Measurements from ENCODE around the gene DUSP28. TPM values are rescaled to one million over a fixed set of nuclear protein-coding genes. Genes with fewer than 3 reads are reported as not detected.

DUSP28 gene
- total RNA-seq, 1 donor from 2014 or later: 54.0 TPM

DNA sequence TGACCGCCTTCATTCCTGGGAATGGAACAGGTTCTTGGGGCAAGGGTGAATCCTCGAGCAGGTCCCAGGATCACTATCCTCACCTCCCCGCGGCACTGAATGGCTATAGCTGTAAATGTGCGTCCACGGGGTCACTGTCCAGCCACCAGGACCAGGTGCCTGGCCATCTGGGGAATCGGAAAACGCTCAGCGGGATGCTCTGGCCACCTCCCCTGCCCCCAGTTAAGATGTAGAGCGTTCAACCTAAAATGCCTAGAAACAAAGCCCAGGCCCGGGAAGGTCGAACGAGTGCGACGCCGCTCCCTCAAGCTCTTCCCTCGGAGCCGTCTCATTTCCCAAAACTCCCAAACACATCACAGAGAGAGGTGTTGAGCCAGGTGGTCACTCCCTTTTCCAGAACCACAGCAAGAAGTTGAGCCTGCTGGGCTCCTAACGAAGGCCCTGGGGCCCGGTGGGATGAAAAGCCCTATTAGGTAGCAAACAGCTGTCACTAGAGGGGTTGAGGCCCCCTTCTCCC, 25.6 kb downstream of the DUSP28 start:
- DNase-seq (ENCODE audit: low read depth): no peak

DNA sequence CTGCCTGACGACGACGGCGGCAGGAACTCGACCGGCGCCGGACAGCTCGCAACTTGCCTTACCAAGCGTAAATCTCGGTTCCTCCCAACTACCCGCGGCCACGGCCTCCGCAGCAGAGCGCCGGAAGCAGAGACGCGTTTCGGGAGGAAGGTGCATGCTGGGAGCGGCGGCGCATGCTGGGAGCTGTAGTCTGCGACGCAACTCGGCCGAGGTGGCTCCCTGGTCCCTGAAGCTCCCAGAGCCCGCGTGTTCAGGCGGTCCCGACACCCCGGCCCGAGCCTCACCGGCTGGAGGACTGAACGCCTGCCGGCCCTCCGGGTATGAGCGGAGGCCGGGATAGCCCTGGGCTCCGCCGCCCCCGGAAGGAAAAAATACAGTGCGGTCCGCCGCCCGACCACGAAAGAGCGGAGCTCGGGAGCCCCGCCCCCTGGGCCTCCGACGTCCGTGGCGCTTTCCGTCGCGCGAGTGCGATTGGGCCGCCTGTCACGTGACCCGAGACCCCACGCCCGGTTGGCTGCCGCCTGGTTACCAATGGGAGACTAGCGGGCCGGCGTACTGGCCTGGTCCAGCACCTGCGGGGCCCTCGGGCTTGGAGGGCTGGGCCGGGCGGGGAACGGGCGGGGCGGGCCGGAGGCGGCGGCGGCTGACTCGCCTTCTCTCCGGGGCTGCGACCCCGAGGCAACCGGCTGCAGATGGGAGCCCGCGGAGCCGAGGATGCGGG, 26.2 kb downstream of the DUSP28 start, which contains the start of gene CAPN10:
CAPN10 (plus strand) TSS at position 537 of the 721 bp plus-strand sequence; CDS start at position 715, 178 bp downstream.
- peak; percentile 97 for DNase-seq (ENCODE audit: low read depth)

DNA sequence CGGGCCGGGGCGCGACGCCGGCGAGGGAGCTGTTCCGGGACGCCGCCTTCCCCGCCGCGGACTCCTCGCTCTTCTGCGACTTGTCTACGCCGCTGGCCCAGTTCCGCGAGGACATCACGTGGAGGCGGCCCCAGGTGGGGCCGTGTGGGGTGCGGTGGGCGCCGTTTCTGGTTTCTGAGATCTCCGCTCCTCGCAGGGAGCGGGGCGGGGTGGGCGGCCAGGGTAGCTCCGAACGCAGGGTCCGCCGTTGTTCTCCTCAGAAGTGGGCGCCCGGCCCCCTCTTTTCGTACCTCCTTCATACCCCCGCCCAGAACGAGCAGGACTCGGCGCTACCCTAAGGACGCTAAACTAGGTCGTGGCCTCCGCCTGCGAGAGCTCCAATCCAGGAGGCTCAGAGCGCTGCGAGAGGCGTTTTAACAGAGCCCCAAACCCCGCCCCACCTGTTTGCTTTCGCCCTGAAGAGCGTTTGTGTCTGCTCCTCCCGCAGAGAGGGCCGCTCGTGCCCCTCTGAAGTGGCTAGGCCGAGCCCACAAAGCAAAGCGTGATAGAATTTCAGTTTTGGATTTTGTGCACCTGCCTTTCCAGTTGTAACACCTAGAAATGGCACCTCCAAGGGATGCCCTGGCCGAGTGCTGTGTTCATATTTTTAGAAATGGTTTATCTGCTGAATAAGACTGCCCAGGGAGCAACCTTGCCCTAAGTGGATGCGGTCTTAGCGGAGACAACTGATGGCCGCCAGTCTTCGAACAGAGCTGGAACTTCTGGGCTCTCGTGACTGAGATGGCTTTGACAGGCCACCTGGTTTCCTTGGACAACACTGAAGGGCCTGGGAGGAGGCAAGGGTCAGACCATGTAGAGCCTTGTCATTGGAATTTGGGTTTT, 27.0 kb downstream of the DUSP28 start:
- DNase-seq (ENCODE audit: low read depth): no peak

- DNase-seq (ENCODE audit: low read depth): no peak
Measured at GRCh38 chr2:240588006-240588655, 28.0 kb downstream of the DUSP28 start.

DNA sequence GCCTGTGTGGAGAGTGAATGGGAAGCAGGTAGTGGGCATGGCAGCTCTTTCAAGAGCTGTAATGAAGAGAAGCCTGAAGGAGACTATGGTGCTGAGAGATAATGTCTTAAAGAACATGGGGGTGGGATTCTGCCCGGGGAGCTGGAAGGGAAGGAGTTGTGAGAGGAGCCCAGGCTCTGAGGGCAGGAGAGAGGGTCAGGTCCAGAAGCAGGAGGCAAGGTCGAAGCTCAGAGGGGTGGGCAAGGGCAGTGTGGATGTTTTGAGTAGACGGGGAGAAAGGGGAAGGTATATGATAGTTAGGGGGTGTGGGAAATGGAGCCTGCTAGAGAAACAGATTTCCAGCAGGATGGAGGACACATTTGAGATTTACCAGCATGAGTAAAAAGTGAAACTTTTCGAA, 28.5 kb downstream of the DUSP28 start:
- DNase-seq (ENCODE audit: low read depth): no peak

GRCh38 chr2:240589375-240589774, 29.2 kb downstream of the DUSP28 start:
- DNase-seq (ENCODE audit: low read depth): no peak

- DNase-seq (ENCODE audit: low read depth): no peak
Measured at GRCh38 chr2:240589850-240590525, 29.8 kb downstream of the DUSP28 start.

GRCh38 chr2:240590681-240591111, 30.5 kb downstream of the DUSP28 start:
- no peak for DNase-seq (ENCODE audit: low read depth)

GRCh38 chr2:240591226-240591625, 31.1 kb downstream of the DUSP28 start:
- DNase-seq (ENCODE audit: low read depth): peak; percentile 48

DNA sequence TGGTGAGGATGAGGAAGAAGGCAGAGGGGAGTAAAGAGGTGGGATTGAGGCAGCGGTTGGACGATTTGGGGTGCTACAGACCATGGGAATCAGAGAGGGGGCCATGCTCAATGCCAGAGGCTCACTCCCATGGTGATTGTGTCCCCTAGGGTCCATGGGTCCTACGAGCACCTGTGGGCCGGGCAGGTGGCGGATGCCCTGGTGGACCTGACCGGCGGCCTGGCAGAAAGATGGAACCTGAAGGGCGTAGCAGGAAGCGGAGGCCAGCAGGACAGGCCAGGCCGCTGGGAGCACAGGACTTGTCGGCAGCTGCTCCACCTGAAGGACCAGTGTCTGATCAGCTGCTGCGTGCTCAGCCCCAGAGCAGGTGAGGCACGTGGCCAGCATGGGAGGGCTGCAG, 31.6 kb downstream of the DUSP28 start:
- DNase-seq (ENCODE audit: low read depth): no peak

- no peak for DNase-seq (ENCODE audit: low read depth)
Measured at GRCh38 chr2:240593026-240593702, 33.0 kb downstream of the DUSP28 start.

- no peak for DNase-seq (ENCODE audit: low read depth)
Measured at GRCh38 chr2:240593703-240594451, 33.7 kb downstream of the DUSP28 start.

- DNase-seq (ENCODE audit: low read depth): no peak
Measured at GRCh38 chr2:240594511-240595380, 34.6 kb downstream of the DUSP28 start.

DNA sequence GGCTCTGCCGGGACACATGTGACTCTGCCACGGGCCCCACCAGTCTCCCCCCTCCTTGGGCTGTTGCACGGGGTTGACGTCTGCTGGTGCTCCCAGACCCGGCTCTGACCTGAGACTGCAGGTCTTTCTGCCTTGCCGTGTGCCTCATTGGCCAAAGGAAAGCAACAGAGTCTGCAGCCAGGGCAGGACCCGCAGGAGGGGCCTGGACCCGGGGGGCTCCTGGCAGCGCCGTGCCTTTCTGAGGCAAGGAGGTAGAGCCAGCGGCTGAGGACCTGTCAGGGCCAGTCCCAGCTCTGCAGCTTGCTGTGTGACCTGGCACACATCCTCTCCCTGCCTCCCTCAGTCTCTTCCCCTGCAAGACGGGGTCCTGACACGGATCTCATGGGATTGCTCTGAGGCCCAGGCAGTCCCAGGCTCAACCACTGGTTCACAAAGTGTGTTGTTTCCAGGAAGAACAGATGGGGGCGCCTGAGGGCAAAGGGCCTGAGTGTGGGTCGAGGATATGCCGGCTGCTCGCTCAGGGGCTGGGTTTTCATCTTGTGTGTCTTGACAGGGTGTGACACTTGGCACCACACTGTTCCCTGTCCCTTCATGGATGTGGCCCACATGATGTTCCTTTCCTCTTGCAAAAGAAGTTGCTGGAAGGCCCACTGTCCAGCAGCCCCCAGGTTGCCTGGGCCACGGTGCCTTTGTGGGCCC, 35.4 kb downstream of the DUSP28 start:
- DNase-seq (ENCODE audit: low read depth): no peak

DNA sequence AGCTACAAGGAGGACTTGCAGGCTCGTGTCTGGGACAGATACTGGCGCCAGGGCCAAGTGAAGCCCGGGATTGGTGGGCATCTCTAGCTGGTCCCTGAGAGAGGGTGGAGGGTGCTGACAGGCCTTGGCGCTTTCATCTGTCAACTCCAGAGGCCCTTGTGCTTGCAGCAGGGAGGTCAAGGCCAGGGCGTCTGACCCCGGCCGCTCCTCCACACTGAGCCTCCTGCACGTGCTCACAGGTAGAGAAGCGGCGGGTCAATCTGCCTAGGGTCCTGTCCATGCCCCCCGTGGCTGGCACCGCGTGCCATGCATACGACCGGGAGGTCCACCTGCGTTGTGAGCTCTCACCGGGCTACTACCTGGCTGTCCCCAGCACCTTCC, 35.9 kb downstream of the DUSP28 start:
- no peak for DNase-seq (ENCODE audit: low read depth)

DNA sequence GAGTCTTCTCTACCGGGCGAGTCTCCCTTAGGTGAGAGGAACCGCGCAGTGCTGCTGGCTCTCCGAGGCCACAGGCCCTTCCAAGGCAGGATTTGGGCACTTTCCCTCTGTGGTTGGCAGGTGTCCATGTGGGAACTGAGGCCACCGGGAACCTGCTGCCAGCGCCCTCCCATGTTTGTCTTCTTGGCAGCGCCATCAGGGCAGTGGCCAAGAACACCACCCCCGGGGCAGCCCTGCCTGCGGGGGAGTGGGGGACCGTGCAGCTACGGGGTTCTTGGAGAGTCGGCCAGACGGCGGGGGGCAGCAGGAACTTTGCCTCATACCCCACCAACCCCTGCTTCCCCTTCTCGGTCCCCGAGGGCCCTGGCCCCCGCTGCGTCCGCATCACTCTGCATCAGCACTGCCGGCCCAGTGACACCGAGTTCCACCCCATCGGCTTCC, 36.4 kb downstream of the DUSP28 start:
- no peak for DNase-seq (ENCODE audit: low read depth)

DNA sequence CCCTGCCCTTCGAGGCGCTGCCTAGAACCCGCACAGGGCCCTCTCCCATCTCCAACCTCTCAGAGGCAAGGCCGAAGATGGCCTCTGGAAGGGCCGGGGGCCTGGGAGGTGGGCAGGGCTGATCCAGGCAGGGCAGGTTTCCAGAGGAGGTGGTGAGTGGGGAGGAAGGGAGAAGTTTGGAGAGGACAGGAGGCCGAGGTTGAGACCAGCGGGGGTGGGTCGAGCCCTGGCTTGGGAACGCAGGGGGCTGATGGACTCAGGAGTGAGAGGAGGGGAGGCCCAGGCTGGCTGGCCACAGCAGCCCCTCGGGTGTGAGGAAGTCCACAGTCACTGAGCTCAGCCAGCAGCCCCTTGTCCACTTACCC, 36.9 kb downstream of the DUSP28 start:
- DNase-seq (ENCODE audit: low read depth): no peak

Data from myocyte (in vitro differentiated cells).